GM12872 (cell line): ENCODE measurements around the gene PRAC2.

ENCODE experiments used
- CTCF ChIP-seq: IDR thresholded peaks from 3 replicates; pipeline ENCODE4 v1.5.1; 2011; ENCODE audit warnings: low read depth, mild to moderate bottlenecking, low read length, moderate library complexity; ENCODE audit not compliant: insufficient read depth

The PRAC2 gene

DNA sequence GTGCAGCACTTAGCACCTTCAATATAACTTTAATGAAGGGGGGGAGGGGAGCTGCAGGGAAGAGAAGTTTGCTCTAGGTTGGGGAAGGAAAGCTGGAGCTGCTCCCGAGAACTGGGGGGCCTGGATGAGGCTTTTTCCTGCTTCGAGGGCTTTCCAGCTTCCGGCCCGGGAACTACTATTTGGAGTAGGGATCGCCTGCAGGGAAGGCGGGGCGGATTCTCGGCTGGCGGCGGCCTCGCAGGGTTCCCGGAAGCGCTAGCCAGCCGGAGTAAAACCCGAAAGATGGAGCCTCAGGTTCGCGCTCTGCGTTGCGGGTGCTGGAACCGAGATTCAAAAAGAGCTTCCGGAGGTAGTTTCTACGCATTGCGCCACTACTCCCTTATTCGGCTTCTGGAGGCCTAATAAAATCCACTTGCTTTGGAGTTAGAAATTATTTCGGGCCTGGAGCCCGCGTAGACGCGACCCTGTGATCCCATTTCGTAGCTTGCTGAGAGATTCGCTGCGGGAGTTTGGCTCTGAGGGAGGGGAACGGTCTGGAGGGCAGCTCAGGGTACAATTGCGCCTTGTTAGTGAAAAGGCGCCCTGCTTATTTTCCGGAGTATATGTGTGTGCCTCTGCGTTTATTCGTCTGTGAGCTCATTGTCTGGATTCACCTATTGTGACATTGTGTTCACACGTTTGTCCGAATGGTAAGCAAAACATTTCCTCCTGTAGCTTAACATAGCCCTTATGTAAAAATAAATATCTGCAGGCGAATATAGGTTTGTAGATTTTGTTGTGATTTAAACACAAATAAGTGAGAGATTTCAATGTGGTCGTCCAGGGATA is 652 bp downstream of the PRAC2 start:
- no peak for TF ChIP-seq CTCF

GRCh38 chr17:48724251-48725003 is 1.4 kb downstream of the PRAC2 start:
- TF ChIP-seq CTCF = peak; percentile 74

DNA sequence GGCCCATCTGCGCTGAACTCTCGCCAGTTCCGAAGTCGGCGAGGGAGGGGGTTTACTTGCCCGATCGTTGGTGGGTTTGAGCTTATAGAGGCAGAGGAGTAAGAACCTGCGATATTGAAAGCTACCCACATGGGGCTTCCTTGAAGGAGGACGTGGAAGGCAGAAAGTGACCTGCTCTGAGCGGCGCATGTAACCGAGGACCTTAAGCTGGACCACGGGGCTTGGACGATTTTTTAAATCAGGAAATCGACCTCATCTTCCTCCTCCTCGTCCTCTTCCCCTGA is 2.0 kb downstream of the PRAC2 start:
- no peak for TF ChIP-seq CTCF

DNA sequence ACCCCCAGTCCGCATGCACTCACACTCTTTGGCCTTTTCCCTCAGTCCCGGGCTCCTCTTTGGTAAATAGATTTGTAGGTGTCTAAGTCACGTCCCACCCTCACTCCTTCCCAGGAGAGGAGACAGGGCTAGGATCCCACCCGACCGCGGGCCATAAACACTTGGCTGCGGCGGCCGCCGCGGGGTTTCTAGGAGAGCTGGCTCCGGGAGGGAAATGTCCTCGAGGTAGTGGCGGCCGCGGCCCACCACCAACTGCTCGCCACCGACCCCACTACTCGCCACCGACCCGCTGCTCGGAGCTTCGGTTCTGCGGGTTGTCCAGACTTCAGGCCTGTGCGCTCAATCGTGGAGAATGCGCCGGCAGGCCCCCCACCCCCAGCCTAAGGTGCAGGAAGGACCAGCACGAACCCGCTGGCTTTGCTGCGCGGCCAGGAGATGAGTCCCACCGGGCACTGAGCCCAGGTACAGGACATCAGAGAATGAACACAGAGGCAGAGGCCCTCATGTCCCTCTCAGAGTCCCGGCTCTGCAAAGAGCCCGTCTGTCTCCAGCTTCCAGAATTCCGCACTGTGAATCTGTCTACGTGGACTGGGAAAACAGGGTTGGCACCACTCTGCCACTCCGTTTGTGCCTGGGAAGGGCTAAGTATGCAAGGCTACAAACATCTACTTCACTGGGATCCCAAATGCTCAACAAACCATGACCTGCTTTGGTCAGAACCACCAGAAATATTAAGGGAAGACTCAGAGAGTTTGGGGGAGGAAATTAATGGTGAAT is 2.5 kb downstream of the PRAC2 start:
- TF ChIP-seq CTCF = no peak

DNA sequence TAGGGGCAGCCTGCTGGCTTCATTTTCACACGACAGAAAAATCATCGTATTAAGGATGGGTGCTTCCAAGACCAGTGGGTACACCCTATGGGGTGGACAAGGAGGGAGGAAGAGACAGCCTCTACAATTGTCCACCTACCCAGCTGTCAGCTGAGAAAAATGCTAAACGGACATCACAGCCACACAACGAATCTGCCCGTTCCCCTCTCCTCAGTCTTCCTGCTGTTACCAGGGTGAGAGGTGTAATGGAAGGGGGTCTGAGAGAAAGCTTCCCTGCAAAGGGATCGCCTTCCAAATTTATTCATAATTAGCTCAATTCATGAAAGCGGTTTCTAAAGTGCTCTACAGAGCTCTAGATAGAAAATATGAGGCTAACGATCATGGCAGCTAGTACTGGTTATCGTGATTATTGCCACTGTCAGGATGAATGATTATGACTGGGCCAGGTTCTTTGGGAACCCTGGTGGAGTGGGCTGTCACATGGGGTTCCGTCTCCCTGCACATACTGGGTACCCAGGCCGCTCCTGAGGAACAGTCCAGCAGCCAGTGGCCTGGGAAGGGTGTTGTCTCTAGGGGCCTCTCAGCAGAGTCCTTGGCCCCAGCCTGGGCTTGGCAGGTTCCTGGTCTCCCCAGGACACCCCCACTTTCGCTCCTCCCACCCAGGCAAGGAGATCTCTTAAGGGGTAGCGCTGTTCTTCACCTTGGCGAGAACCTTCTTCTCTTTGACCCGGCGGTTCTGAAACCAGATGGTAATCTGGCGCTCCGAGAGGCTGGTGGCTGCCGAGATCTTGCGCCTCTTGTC is 3.3 kb downstream of the PRAC2 start:
- no peak for TF ChIP-seq CTCF

DNA sequence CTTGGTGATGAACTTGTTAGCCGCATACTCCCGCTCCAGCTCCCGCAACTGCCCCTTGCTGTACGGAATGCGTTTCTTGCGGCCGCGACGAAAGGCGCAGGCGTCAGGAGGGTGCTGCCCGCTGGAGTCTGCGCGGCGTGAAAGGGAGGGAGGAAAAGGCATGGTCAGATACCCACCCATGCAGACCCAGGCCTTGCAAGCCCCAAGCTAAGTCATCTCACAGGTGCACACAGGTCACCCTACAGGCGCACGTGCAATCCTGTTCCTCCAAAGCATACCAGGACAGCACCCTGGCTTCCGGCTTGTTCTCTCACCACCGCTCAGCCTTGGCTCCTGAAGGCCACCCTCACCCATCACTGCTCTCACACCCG is 3.9 kb downstream of the PRAC2 start:
- no peak for TF ChIP-seq CTCF
